OCI-M2 (cell line): ENCODE results near the gene EN2.

Source experiments
- DNase-seq: peaks from one replicate; lab custom pipeline; 2025; ENCODE audit not compliant: unreplicated experiment; lab: John Stamatoyannopoulos, UW

The EN2 gene

GRCh38 chr7:155507576-155507975, 49.6 kb downstream of the EN2 start:
- DNase-seq: no peak

GRCh38 chr7:155508376-155509358, 50.7 kb downstream of the EN2 start:
- DNase-seq: no peak

GRCh38 chr7:155509359-155509724, 51.4 kb downstream of the EN2 start:
- no peak for DNase-seq

- no peak for DNase-seq
These were observed 52.0 kb downstream of the EN2 start for GRCh38 chr7:155509725-155510551.

- no peak for DNase-seq
These were observed 53.2 kb downstream of the EN2 start for GRCh38 chr7:155510975-155511701.

GRCh38 chr7:155511702-155511996, 53.7 kb downstream of the EN2 start:
- no peak for DNase-seq

GRCh38 chr7:155512246-155512887, 54.4 kb downstream of the EN2 start:
- no peak for DNase-seq

- no peak for DNase-seq
These were observed 55.8 kb downstream of the EN2 start for GRCh38 chr7:155513543-155514285.

GRCh38 chr7:155514296-155514695, 56.4 kb downstream of the EN2 start:
- no peak for DNase-seq
